Fibroblast of lung (primary cell): Measurements from ENCODE around the gene EXOSC3.

Experiments used
- CTCF ChIP-seq, 2 donors: IDR thresholded peaks in 1 of 2; conservative IDR thresholded peaks in 1 of 2; 1 replicate in 1 of 2; 2 replicates in 1 of 2; pipeline ENCODE4 v1.5.1; 2011 to 2012; ENCODE audit warnings: low read length in 2 of 2, control low read depth in 1 of 2, inconsistent platforms in 1 of 2, low read depth in 1 of 2, mild to moderate bottlenecking in 1 of 2
- EZH2 ChIP-seq: IDR thresholded peaks from 2 replicates; pipeline ENCODE4 v1.5.1; 2012; ENCODE audit warnings: low read length, control low read depth, mild to moderate bottlenecking; ENCODE audit errors: missing control alignments

GRCh38 chr9:37820142-37820541 is 35.3 kb upstream of the EXOSC3 start:
- TF ChIP-seq CTCF (conservative IDR thresholded peaks at IDR 0.05 in 1 of 2, IDR thresholded peaks at IDR 0.05 in 1 of 2; ENCODE audit: low read depth in 1 of 2, low read length in 2 of 2) (no peak), EZH2 (no peak)
